DOHH2 (cell line): ENCODE data around the gene INSRR.

Experiments
- CTCF ChIP-seq: fragments of 200-600 bp; sonication (generic); IDR thresholded peaks from one replicate; pipeline ENCODE4 v1.5.1; 2014; ENCODE audit warnings: antibody characterized with exemption, mild to moderate bottlenecking, low read depth, low read length; ENCODE audit not compliant: poor library complexity, severe bottlenecking
- EZH2phosphoT487 ChIP-seq: fragments of 200-600 bp; sonication (generic); IDR thresholded peaks from 2 replicates; pipeline ENCODE4 v1.6.1; 2017; ENCODE audit warnings: borderline replicate concordance, mild to moderate bottlenecking, antibody characterized with exemption, low read length, moderate library complexity, mixed read lengths

- no peak for TF ChIP-seq EZH2phosphoT487
- no peak for TF ChIP-seq CTCF
These were observed 52.1 kb downstream of the INSRR start for GRCh38 chr1:156806512-156807440.
